Neural cell (in vitro differentiated cells): ENCODE results near the gene TLE3. TPM values are rescaled to one million over a fixed set of nuclear protein-coding genes. Genes with fewer than 3 reads are reported as not detected.

Experiments
- H2AFZ ChIP-seq: fragments of 200-600, 300-800 bp; sonication (generic), shearing (Covaris generic); 2 replicates; pipeline ENCODE4 v1.6.0; 2014; ENCODE audit warnings: low read depth, mild to moderate bottlenecking, antibody characterized with exemption, low read length, moderate library complexity
- H3F3A ChIP-seq: fragments of 200-600 bp; shearing (Covaris generic); 2 replicates; pipeline ENCODE4 v1.6.1; 2016; ENCODE audit warnings: mild to moderate bottlenecking, moderate library complexity, mixed read lengths, antibody characterized with exemption, low read length; ENCODE audit not compliant: insufficient read depth, poor library complexity, severe bottlenecking
- H3K27ac ChIP-seq: fragments of 200-600, 300-800 bp; sonication (generic), shearing (Covaris generic); 2 replicates; pipeline ENCODE4 v1.5.1; 2014; ENCODE audit warnings: mild to moderate bottlenecking, low read length, moderate library complexity
- H3K27me3 ChIP-seq: fragments of 300-800, 200-600 bp; sonication (generic), shearing (Covaris generic); 2 replicates; pipeline ENCODE4 v1.6.0; 2014; ENCODE audit warnings: mild to moderate bottlenecking, low read depth, low read length, moderate library complexity; ENCODE audit not compliant: insufficient read depth
- H3K36me3 ChIP-seq: fragments of 300-800, 200-600 bp; sonication (generic), shearing (Covaris generic); 2 replicates; pipeline ENCODE4 v1.5.1; 2014; ENCODE audit warnings: mild to moderate bottlenecking, antibody characterized with exemption, low read length, moderate library complexity; ENCODE audit not compliant: insufficient read depth
- H3K4me2 ChIP-seq: fragments of 300-800, 200-600 bp; sonication (generic), shearing (Covaris generic); 2 replicates; pipeline ENCODE4 v1.6.0; 2014; ENCODE audit warnings: mild to moderate bottlenecking, low read length
- H3K4me3 ChIP-seq: fragments of 300-800, 200-600 bp; sonication (generic), shearing (Covaris generic); 2 replicates; pipeline ENCODE4 v1.5.1; 2014; ENCODE audit warnings: mild to moderate bottlenecking, low read length, moderate library complexity
- H3K79me2 ChIP-seq: fragments of 200-600 bp; shearing (Covaris generic); replicated peaks from 2 replicates; pipeline ENCODE4 v1.6.0; 2014; ENCODE audit warnings: mild to moderate bottlenecking, low read length, moderate library complexity; ENCODE audit not compliant: insufficient read depth
- H3K9ac ChIP-seq: fragments of 300-800, 200-600 bp; sonication (generic), shearing (Covaris generic); 2 replicates; pipeline ENCODE4 v1.6.1; 2016; ENCODE audit warnings: mild to moderate bottlenecking, low read length, mixed read lengths
- H3K9me2 ChIP-seq: fragments of 200-600 bp; shearing (Covaris generic); 2 replicates; pipeline ENCODE4 v1.6.1; 2016; ENCODE audit warnings: mild to moderate bottlenecking, low read length, mixed read lengths; ENCODE audit not compliant: insufficient read depth
- H3K9me3 ChIP-seq: fragments of 200-600, 300-800 bp; sonication (generic), shearing (Covaris generic); 2 replicates; pipeline ENCODE4 v1.6.1; 2016; ENCODE audit warnings: mild to moderate bottlenecking, mixed run types, low read length, moderate library complexity, mixed read lengths
- H4K20me1 ChIP-seq: fragments of 200-600 bp; shearing (Covaris generic); 2 replicates; pipeline ENCODE4 v1.6.1; 2016; ENCODE audit warnings: mild to moderate bottlenecking, mixed run types; ENCODE audit not compliant: insufficient read depth
- CTCF ChIP-seq: fragments of 450-650 bp; IDR thresholded peaks from 2 replicates; pipeline ENCODE4 v1.5.1; 2014; ENCODE audit warnings: antibody characterized with exemption, mild to moderate bottlenecking, moderate library complexity; ENCODE audit not compliant: poor library complexity, severe bottlenecking
- EP300 ChIP-seq: fragments of 450-650 bp; conservative IDR thresholded peaks from 2 replicates; pipeline ENCODE4 v1.6.1; 2014; ENCODE audit warnings: antibody characterized with exemption, mild to moderate bottlenecking, moderate library complexity; ENCODE audit not compliant: poor library complexity, severe bottlenecking
- EZH2 ChIP-seq: fragments of 200-600, 300-800 bp; shearing (Covaris generic), sonication (generic); IDR thresholded peaks from 2 replicates; pipeline ENCODE4 v1.6.1; 2014; ENCODE audit warnings: antibody characterized with exemption, low read length, borderline replicate concordance, mild to moderate bottlenecking; ENCODE audit not compliant: insufficient read depth, poor library complexity, severe bottlenecking
- MXI1 ChIP-seq: fragments of 450-650 bp; conservative IDR thresholded peaks from 2 replicates; pipeline ENCODE4 v1.6.1; 2014; ENCODE audit warnings: antibody characterized with exemption, mild to moderate bottlenecking; ENCODE audit not compliant: poor library complexity, severe bottlenecking
- POLR2AphosphoS5 ChIP-seq: IDR thresholded peaks from 2 replicates; pipeline ENCODE4 v1.6.1; 2012
- RAD21 ChIP-seq: fragments of 450-650 bp; conservative IDR thresholded peaks from 2 replicates; pipeline ENCODE4 v1.6.1; 2014; ENCODE audit warnings: antibody characterized with exemption, mild to moderate bottlenecking, moderate library complexity
- REST ChIP-seq: IDR thresholded peaks from 2 replicates; pipeline ENCODE4 v1.6.1; 2012; ENCODE audit warnings: borderline replicate concordance
- SMC3 ChIP-seq: fragments of 450-650 bp; conservative IDR thresholded peaks from 2 replicates; pipeline ENCODE4 v1.6.1; 2014; ENCODE audit warnings: antibody characterized with exemption, mild to moderate bottlenecking, moderate library complexity; ENCODE audit not compliant: poor library complexity
- TAF1 ChIP-seq: IDR thresholded peaks from 2 replicates; pipeline ENCODE4 v1.6.1; 2012; ENCODE audit warnings: low read depth
- polyA plus RNA-seq: library from polyadenylated mRNA; depleted of rRNA; stranded (reverse); fragments of >200 nt; gene quantifications from 2 replicates; pipeline ENCODE4 v1.2.3, GENCODE V29; 2014

The TLE3 gene
- polyA plus RNA-seq, 1 donor from 2014 or later: 27.6 TPM

- no peaks in the 10 kb centered on the region for H3K27me3 ChIP-seq
- H4K20me1 ChIP-seq: no peaks in the 10 kb centered on the region
- no peaks in the 10 kb centered on the region for H3K9me2 ChIP-seq
- no peak overlapping the region for H2AFZ ChIP-seq
- H3K9me3 ChIP-seq: no peaks in the 10 kb centered on the region
- no peaks in the 10 kb centered on the region for H3K36me3 ChIP-seq
- no peak overlapping the region for H3K9ac ChIP-seq
- H3K4me2 ChIP-seq: no peak overlapping the region
- no peak overlapping the region for H3K4me3 ChIP-seq
- peaks cover 19% of the 10 kb centered on the region for H3K79me2 ChIP-seq
- H3K27ac ChIP-seq: no peak overlapping the region
- peaks cover 10% of the 10 kb centered on the region for H3F3A ChIP-seq
- TF ChIP-seq CTCF (no peak), EZH2 (no peak), MXI1 (no peak), TAF1 (no peak), EP300 (no peak), POLR2AphosphoS5 (no peak), RAD21 (no peak), SMC3 (no peak), REST (no peak)
These were observed 28.7 kb downstream of the TLE3 start for GRCh38 chr15:70068783-70069565.

- Histone ChIP-seq H3K9ac (no peak overlapping the region), H3K36me3 (no peaks in the 10 kb centered on the region), H3K9me2 (no peaks in the 10 kb centered on the region), H3K4me3 (no peak overlapping the region), H3K79me2 (peaks cover 19% of the 10 kb centered on the region), H2AFZ (no peak overlapping the region), H3F3A (peaks cover 10% of the 10 kb centered on the region), H3K27me3 (no peaks in the 10 kb centered on the region), H3K27ac (no peak overlapping the region), H4K20me1 (no peaks in the 10 kb centered on the region), H3K9me3 (no peaks in the 10 kb centered on the region), H3K4me2 (no peak overlapping the region)
- TF ChIP-seq EZH2 (no peak), TAF1 (no peak), SMC3 (no peak), EP300 (no peak), RAD21 (no peak), REST (no peak), POLR2AphosphoS5 (no peak), CTCF (no peak), MXI1 (no peak)
These were observed 30.0 kb downstream of the TLE3 start for GRCh38 chr15:70067681-70068080.
